Prostate gland (tissue), 2 donors: ENCODE results near the gene MAMDC2.

ENCODE experiments used
- CTCF ChIP-seq, 4 experiments: fragments of 200-600 bp in 2 of 4; fragments of 450-650 bp in 2 of 4; sonication (generic) in 2 of 4; IDR thresholded peaks; 1 replicate in 3 of 4; 2 replicates in 1 of 4; pipeline ENCODE4 v1.5.1; 2016 to 2019; ENCODE audit warnings: antibody characterized with exemption in 4 of 4, mild to moderate bottlenecking in 2 of 4, moderate library complexity in 2 of 4
- POLR2A ChIP-seq: fragments of 450-650 bp; IDR thresholded peaks from one replicate; pipeline ENCODE4 v1.6.1; 2016; ENCODE audit warnings: antibody characterized with exemption, mild to moderate bottlenecking
- POLR2AphosphoS5 ChIP-seq: sonication (generic); formaldehyde crosslinking; IDR thresholded peaks from one replicate; pipeline ENCODE4 v1.6.1; 2017; ENCODE audit warnings: antibody characterized with exemption

GRCh38 chr9:70073756-70074155 is 30.1 kb downstream of the MAMDC2 start:
- TF ChIP-seq CTCF (IDR thresholded peaks at IDR 0.05): no peak
- no peak for TF ChIP-seq POLR2AphosphoS5
- no peak for TF ChIP-seq POLR2A
